Measurements from ENCODE around the gene PHLPP1.

PHLPP1 gene

DNA sequence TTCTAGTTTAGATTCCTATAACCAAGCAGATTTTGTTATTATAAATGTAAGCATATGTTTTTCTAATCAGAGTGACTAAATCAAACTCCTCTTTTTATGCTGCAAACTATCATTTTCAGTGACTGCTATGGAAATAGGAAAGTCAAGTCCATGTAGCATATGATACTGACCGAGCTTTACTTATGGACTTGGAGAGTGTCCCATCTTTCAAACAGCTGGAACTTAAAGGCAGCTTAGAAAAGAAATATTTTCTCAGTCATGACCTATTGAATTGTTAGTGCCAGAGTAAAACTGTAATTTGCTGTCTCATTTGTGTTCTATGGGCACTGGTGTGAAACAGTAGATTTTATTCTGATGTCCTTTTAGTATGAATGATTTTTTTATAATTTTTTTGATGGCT lies 76.7 kb downstream of the PHLPP1 start:
- TF ChIP-seq, protein P1, sequence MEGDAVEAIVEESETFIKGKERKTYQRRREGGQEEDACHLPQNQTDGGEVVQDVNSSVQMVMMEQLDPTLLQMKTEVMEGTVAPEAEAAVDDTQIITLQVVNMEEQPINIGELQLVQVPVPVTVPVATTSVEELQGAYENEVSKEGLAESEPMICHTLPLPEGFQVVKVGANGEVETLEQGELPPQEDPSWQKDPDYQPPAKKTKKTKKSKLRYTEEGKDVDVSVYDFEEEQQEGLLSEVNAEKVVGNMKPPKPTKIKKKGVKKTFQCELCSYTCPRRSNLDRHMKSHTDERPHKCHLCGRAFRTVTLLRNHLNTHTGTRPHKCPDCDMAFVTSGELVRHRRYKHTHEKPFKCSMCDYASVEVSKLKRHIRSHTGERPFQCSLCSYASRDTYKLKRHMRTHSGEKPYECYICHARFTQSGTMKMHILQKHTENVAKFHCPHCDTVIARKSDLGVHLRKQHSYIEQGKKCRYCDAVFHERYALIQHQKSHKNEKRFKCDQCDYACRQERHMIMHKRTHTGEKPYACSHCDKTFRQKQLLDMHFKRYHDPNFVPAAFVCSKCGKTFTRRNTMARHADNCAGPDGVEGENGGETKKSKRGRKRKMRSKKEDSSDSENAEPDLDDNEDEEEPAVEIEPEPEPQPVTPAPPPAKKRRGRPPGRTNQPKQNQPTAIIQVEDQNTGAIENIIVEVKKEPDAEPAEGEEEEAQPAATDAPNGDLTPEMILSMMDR (IDR thresholded peaks at IDR 0.05): no peak

DNA sequence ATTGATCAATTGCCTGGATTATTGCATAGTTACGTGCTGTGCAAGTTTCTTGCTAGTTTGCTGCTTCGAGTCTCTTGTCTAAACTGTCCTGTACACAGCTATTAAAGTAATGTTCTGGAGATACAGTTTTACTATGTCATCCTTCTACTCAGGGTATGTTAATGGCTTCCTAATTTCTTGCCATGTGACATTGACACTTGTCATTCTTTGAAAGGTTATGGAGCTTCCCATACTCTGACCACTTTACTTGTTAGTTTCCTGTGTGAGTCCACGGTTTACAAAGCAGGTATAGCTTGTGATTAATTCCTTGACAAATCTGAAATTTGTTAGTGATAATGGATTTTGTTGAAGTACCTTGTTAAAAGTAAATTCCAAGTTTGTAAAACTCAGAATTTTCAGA lies 80.5 kb downstream of the PHLPP1 start:
- TF ChIP-seq, protein P1 (IDR thresholded peaks at IDR 0.05): no peak

DNA sequence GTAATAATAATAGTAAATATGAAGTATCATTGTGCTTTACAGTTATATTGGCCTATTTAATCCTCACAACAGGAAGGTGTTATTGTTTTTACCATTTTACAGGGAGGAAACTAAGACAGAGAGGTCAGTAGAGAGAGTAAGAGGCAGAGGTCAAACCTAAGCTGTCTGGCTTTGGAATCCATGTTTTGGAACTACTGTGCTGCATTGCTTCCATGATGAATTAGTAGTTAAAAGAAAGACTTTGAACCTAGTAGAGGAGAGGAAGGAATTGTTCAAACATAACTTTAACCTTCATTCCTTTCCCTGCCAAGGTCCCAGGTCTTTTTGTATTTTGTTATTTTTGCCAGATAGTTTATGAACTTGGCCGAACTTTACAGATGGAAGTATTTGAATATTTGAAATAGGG lies 80.9 kb downstream of the PHLPP1 start:
- TF ChIP-seq, protein P1 (IDR thresholded peaks at IDR 0.05): no peak

DNA sequence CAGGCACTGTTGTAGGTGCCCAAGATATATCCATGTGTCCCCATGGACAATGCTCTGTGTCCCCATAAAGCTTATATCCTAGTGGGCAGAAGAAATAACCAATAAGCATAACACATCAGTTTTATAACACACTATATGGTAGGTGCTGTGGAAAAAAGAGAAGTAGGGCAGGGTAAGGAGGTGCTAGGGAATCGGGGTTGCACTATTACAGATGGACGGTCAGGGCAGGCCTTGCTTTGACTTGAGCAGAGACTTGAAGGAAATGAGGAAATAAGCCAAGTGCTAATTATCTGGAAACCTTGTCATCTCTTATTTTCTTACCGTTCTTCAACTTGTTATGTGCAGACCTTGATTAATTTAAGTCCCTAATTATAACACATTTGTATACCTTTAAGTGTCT lies 82.0 kb downstream of the PHLPP1 start:
- TF ChIP-seq, protein P1 (IDR thresholded peaks at IDR 0.05): no peak

DNA sequence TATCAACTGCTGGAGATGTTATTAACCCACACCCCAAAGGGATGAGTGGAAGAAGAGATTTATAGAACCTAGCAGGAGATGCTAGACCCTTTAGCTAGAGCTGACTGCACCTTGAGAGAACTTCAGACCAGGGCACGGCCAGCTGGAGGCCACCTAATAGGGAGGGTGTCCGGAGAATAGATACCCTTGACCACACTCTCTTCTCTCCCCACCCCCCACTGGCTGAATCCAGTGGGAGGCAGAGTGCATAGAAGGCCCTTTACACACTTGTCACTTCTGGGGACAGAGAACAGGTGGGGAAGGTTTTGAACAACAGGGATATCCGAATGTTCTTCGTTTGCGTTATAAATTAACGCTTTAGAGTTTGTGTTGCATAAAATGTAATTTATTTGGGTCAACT lies 84.6 kb downstream of the PHLPP1 start:
- TF ChIP-seq, protein P1 (IDR thresholded peaks at IDR 0.05): no peak

DNA sequence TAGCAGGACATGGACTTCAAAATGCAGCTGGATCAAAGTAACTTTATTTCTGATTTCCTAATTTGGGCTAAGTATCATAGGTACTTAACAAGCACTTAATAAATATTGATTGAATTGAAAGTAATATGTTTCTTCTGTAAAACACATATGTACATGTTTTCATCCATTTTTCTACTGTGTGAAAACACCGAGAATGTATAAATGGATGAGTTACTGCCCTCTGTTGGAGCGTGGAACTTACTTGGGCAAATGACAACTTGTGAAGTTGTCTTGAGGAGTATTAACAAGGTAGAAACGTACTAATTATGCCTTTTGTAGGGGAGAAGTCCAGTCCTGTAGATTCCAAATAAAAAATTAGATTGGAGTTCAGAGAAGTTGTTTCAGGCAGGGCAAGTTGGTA lies 87.2 kb downstream of the PHLPP1 start:
- TF ChIP-seq, protein P1 (IDR thresholded peaks at IDR 0.05): no peak

DNA sequence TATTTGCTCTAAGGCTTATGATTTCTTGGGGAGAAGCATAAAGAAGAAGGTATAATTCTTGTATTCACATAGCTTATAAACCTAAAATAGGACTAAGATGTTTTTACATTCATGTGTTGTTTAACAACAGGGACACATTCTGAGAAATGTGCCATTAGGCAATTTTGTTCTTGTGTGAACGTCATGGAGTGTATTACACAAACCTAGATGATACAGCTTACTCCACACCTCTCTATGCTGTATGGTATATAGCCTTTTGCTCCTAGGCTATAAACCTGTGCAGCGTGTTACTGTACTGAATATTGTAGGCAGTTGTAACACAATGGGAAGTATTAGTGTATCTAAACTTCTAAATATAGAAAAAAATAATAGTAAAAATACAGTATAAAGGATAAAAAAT lies 92.1 kb downstream of the PHLPP1 start:
- TF ChIP-seq, protein P1 (IDR thresholded peaks at IDR 0.05): no peak

DNA sequence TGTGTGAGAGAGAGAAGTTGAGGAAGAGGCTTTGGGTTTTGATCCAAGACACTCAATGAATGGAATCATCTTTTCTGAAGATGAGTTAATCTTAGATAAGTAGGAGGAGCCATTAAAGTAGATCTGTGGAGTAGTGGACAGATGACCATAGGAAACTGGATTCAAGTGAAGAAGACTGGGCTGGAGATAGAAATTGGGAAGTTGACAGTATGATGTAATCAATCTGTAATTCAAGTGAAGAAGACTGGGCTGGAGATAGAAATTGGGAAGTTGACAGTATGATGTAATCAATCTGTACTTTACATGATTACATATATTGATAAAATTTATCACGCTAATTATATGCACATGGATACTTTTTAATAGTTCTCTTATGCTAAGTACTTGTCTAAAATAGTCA lies 92.8 kb downstream of the PHLPP1 start:
- TF ChIP-seq, protein P1 (IDR thresholded peaks at IDR 0.05): no peak

All from LNCAP (cell line).